ENCODE results near the gene ABCD3. TPM values are rescaled to one million over a fixed set of nuclear protein-coding genes. Genes with fewer than 3 reads are reported as not detected.
"Not testable (repeated sequence)": the region's sequence is repeated elsewhere in the genome, so short reads cannot be mapped to it uniquely, and the experiment has no call there.

The ABCD3 gene
- total RNA-seq, 1 experiment from 2014 or later: 25.0 TPM

DNA sequence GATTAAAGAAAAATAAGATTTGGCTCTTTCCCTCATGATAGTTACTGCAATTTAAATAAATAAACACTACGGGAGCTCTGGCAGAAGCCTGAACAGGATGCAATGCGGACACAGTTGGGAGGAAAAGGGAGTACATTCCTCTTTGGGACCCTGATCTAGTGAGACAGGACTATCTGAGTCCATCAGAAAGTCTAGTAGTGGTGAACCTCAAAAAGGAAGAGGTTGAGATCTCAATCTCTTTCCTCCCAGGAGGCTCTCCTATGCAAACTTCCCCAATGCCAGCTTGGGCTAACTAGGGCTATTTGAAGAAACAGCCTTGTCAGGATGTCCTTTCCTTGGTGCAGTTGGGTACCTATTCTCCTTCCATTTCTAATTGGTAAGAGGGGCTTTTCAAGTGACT lies 4.9 kb upstream of the ABCD3 start:
- DNase-seq (ENCODE audit: low spot score): no peak

DNA sequence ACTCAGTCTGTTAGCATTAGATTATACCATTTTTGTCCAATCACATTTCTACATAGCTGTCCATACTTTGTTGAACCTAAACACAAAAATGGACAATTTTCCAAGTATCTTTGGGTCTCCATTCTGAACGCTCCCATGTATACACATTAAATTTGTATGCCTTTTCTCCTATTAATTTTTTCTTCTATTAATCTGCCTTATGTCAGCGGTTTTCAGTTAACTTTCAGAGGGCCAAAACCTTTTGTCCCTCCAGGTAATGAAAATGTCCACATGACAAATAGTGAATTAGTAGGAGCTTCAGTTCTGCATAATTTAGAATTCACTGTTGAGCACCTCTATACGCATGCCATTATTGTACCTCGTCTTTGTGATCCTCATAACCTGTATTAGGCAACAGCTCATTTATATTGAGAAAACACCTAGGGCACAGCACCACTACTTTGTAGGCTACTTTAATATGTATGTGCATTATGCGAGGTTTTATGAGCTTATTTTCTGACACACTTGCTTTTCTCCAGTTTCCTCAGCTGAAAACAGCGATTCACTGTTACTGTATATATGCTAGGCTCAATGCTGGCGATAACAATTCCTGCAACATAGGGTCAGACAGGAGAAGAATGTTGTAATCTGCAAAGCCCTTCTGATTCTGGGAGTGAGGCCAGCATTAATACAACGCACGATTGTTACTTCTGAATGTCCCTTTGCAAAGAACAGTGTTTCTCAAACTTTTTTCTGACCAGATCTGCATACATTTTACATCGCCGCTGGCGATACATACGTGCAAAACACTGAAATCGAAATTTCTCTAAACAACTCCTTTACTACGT lies 1.1 kb upstream of the ABCD3 start:
- DNase-seq (ENCODE audit: low spot score): peak; percentile 64

DNA sequence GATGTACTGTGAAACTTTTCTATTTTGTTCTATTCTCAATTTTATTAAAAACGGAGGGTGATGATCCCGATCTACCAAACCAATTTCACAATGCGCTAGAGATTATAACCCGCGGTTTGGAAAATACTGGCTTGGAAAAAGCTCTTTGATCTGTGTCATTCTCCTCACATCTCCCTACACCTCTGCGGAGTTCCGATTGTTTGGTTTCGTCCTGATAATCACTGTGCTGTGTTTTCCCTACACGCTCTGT lies 536 bp upstream of the ABCD3 start:
- DNase-seq (ENCODE audit: low spot score): no peak

DNA sequence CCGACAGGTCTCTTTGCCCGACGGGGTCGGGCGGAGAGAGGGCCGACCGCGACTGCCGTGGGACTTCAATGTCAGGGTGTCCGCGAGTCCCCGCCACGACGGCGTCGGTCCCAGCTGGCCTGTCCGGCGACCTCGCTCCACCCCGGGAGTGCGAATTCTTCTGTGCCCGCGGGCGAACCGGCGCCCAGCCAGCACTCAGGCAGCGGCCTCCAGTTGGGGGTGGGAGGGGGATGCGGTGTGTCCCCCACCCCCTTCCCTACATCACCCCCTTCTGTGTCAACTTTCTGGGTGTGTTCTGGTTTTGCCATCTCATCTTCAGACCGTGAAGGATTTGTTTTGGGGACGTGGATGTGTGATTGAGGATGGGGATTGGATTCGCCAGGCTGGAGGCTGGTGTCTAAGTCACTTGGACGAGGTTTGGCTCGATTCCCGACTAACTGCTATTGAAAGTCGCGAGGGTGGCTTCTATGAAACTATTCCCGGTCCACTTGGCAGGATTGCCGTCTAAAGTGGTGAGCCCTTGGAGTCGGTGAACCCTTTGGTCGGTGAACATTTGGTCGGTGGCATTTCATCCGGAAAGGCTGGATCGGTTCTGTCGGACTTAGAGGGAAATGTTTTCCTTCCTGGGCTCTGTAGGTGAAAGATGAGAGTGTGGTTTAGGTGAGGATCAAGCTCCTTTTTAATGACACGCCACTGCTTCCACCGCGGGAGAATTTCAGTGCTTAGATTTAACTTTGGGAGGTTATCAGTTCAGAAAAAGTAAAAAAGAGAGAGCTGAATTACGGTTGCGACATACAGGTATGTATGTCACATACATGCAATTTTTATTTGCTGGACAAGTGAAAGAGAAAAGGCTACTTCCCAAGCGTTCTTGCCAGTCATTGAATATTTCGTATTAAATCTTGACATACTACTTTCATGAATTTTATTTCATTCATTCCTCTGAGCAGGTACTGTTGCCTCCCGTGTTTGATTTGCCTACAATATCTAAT lies 771 bp downstream of the ABCD3 start:
- peak; percentile 75 for DNase-seq (ENCODE audit: low spot score)

DNA sequence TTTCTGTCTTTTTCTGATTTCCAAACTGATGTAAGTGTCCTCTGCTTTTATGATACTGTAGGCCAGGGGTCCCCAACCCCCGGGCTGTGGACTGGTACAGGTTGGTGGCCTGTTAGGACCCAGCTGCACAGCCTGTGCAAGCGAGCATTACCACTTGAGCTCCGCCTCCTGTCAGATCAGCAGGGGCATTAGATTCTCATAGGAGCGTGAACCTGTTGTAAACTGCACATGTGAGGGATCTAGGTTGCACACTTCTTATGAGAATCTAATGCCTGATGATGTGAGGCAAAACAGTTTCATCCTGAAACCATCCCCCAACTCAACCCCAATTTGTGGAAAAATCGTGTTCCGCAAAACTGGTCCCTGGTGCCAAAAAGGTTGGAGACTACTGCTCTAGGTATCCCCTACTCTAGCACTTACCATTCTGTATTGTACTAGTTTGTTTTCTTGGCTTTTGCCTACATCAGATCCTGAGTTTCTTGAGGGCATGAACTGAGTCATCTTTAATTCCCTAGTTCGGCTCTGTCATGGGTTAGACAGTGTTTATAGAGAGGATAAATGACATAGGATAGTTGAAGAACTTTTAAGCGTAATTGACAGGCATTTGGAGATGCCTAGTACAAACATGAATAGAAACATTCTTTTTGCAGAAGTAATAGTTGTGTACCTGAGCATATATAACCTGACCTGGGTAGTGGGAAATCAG lies 4.1 kb downstream of the ABCD3 start:
- DNase-seq (ENCODE audit: low spot score): no peak

DNA sequence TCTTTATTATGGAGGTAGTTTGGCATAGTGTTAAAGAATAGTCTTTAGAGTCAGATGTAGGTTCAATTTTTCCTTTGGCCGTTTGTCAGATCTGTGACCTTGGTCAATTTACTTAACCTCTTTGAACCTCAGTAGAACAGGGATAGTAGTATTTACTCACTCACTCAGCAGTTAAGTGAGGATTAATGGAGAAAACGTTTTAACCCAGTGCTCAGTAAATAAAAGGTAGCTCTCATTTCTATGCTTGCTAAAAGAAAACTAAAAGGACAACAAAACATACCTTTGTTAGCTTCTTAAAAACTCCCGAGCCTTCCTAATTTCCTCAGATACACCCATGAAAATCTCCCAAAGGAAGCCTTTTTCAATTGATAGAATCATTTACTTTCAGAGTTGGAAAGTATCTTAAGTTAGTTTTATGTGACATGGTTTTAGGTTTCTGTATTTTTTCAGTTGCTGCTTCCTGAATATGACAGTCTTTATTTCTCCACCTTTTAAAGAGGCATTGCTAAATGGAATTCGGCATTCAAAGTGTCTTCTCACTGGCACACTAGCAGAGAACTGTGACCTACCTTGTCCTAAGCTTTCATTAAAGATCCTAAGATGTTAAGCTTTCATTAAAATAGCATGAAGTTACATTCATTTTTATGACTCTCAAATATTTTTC lies 7.8 kb downstream of the ABCD3 start:
- DNase-seq (ENCODE audit: low spot score): no peak

DNA sequence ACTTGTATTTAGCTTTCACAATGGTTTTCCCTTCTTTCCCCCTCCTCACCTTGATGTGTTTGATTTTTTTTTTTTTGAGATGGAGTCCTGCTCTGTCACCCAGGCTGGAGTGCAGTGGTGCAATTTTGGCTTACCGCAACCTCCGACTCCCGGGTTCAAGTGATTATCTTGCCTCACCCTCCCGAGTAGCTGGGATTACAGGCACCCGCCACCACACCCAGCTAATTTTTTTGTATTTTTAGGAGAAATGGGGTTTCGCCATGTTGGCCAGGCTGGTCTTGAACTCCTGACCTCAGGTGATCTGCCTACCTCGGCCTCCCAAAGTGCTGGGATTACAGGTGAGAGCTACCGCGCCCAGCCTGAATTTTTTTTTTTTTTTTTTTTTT lies 8.3 kb downstream of the ABCD3 start:
- not testable (repeated sequence) for DNase-seq (ENCODE audit: low spot score)

DNA sequence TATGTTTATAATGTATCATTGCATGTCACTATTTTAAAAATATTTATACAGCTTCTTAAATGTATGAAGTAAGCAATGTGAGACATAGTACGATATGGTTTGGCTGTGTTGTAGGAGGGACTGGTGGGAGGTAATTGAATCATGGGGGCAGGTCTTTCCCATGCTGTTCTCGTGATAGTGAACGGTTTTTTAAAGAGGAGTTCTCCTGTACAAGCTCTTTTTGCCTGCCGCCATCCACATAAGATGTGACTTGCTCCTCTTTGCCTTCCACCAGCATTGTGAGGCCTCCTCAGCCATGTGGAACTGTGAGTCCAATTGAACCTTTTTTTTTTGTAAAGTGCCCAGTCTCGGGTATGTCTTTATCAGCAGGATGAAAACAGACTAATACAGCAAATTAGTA lies 10.3 kb downstream of the ABCD3 start:
- DNase-seq (ENCODE audit: low spot score): no peak

DNA sequence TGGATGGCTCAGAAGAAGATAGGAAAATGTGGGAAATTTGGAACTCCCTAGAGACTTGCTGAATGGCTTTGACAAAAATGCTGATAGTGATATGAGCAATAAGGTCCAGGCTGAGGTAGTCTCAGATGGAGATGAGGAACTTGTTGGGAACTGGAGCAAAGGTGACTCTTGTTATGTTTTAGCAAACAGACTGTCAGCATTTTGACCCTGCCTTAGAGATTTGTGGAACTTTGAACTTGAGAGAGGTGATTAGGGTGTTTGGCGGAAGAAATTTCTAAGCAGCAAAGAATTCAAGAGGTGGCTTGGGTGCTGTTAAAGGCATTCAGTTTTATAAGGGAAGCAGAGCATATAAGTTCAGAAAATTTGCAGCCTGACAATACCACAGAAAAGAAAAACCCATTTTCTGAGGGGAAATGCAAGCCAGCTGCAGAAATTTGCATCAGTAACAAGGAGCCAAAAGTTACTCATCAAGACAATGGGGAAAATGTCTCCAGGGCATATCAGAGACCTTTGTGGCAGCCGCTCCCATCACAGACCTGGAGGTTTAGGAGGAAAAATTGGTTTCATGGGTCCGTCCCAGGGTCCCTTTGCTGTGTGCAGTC lies 10.8 kb downstream of the ABCD3 start:
- DNase-seq (ENCODE audit: low spot score): not testable (repeated sequence)

DNA sequence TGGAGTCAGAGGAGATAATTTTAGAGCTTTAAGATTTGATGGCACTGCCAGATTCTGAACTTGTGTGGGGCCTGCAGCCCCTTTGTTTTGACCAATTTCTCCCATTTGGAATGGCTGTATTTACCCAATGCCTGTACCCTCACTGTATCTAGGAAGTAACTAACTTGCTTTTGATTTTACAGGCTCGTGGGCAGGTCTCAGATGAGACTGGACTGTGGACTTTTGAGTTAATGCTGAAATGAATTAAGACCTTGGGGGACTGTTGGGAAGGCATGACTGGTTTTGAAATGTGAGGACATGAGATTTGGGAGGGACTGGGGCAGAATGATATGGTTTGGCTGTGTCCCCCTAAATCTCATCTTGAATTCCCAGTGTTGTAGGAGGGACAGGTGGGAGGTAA lies 11.9 kb downstream of the ABCD3 start:
- DNase-seq (ENCODE audit: low spot score): not testable (repeated sequence)

DNA sequence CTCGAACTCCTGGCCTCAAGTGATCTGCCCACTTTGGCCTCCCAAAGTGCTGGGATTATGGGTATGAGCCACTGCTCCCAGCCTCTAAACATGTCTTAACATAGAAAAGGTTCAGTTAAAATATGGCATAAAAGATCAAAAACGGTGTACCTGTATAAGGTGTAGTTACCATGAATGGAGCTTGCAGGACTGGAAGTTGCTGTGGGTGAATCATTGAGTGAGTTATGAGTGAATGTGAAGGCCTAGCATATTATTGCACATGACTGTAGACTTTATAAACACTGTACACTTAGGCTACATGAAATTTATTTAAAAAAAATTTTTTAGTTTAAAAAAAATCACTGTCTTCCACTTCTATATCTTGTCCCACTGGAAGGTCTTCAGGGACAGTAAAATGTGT lies 15.7 kb downstream of the ABCD3 start:
- no peak for DNase-seq (ENCODE audit: low spot score)

DNA sequence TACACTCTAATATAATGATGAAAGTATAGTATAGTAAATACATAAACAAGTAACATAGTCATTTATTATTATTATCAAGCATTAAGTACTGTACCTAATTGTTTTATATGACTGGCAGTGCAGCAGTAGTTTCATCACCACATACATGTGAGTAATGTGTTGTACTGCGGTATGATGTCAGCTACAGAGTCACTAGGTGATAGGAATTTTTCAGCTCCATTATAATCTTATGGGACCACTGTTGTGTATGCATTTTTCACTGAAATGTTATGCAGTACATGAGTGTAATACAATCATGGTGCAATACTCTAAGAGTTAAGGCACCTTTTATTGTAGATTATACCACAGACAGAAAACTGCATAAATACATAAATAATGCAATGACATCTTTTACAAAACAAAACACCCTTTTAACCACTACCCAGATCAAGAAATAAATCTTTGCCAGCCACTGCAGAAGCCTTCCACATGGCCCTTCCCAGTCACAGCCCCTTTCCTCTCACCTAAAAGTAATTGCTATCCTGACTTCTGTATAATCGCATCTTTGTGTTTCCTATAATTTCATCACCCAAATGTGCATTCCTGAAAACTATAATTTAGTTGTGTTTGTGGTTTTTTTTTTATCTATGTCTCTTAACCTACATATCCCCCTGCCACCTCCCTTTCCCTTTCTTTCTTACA lies 16.3 kb downstream of the ABCD3 start:
- no peak for DNase-seq (ENCODE audit: low spot score)

DNA sequence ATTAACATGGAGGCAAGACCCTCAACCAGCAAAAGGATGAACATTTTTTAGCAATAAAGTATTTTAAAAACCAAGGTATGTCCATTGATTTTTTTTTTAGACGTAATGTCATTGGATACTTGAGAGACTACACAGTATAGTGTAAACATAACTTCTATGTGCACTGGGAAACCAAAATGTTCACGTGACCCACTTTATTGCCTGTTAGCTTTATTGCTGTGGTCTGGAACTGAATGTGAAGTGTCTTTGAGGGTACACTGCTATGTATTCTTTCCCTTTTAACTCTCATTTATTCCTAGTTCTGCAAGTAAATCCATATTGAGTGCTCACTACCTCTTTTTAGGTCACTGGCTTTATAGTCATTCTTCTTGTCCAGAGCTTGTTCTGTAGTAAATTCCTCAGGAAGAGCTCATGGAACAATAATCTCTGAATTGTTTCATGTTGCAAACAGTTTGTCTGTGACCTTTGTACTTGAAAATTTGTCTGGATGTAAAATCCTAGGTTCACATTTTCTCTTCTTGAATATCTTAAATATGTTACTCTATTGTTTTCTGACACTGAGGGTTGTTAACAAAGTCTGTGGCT lies 20.6 kb downstream of the ABCD3 start:
- no peak for DNase-seq (ENCODE audit: low spot score)

DNA sequence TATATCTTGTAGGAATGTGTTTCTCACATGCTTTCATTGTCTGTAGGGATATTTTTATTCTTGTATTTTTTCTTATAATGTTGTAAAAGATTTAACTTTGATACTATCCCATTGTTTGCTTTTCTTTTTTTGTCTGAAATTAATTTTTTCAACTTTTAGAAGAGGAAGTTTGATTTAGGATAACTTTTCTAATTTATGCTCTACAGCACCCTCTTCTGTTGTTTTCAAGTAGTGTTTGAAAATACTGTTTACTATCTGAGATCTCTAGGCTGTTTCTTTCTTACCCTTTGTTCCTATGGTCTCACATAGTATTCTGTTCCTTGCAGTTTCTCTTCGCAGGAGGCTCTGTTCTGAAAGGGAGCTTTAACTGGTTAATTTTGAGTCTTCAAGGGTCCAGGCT lies 21.9 kb downstream of the ABCD3 start:
- no peak for DNase-seq (ENCODE audit: low spot score)

DNA sequence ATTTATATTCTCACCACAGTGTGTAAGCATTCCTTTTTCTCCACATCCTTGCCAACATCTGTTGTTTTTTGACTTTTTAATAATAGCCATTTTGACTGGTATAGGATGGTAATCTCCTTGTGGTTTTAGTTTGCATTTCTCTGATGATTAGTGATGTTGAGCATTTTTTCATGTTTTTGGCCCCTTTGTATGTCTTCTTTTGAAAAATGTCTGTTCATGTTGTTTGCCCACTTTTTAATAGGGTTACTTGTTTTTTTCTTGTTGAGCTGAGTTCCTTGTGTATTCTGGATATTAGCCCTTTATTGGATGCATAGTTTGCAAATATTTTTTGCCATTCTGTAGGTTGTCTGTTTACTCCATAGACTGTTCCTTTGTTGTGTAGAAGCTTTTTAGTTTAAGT lies 24.9 kb downstream of the ABCD3 start:
- DNase-seq (ENCODE audit: low spot score): not testable (repeated sequence)

DNA sequence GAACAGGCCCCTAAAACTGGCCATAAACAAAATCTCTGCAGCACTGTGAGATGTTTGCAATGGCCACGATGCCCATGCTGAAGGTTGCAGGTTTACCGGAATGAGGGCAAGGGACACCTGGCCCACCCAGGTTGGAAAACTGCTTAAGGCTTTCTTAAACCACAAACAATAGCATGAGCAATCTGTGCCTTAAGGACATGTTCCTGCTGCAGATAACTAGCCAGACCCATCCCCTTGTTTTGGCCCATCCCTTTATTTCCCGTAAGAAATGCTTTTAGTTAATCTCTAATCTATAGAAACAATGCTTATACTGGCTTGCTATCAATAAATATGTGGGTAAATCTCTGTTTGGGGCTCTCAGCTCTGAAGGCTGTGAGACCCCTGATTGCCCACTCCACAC lies 26.6 kb downstream of the ABCD3 start:
- not testable (repeated sequence) for DNase-seq (ENCODE audit: low spot score)

DNA sequence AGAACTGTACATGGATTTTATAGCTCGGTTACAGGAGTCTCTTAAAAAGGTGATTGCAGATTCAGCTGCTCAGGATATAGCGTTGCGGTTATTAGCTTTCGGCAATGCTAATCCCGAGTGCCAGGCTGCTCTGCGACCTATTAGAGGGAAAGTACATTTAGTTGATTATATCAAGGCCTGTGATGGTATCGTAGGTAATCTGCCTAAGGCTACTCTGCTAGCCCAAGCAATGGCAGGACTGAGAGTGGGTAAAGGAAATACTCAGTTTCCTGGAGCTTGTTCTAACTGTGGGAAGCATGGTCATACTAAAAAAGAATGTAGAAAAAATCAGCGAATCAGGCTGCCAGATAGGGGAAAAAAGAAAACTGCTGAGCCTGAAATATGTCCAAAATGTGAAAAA lies 27.5 kb downstream of the ABCD3 start:
- DNase-seq (ENCODE audit: low spot score): not testable (repeated sequence)

DNA sequence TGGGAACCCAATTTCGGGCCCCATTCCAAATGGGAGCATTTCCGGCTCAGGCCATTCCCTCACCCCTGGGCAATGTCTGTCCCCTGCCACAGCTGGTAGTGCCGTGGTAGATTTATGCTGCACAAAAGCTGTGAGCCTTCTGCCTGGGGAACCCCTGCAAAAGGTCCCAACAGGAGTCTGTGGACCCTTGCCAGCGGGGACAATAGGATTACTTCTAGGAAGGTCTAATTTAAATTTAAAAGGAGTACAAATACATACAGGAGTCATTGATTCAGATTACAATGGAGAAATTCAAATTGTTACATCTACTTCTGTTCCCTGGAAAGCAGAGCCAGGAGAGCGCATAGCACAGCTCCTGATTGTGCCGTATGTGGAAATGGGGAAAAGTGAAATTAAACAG lies 28.0 kb downstream of the ABCD3 start:
- not testable (repeated sequence) for DNase-seq (ENCODE audit: low spot score)

DNA sequence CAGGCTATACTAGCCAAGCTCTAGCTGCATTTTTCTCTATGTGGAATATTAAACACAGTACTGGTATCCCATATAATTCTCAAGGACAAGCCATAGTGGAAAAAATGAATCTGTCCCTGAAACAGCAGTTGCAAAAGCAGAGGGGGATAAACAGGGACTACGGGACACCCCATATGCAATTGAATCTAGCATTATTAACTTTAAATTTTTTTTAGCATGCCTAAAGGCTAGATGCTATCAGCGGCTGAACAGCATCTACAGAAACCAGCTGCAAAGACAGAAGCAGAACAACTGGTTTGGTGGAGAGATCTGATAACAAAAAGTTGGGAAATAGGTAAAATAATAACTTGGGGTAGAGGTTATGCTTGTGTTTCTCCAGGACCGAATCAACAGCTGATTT lies 30.6 kb downstream of the ABCD3 start:
- not testable (repeated sequence) for DNase-seq (ENCODE audit: low spot score)

DNA sequence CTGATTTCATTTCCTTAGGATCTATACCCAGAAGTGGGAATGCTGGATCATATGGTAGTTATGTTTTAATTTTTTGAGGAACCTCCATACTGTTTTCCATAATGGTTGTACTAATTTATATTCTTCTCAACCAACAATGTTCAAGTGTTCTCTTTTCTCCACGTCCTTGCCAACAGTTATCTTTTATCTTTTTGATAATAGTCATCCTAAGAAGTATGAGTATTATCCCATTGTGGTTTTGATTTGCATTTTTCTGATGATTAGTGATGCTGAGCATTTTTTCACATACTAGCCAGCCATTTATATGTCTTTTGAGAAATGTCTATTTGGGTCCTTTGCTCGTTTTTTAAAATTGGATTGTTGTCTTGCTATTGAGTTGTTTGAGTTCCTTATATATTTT lies 38.5 kb downstream of the ABCD3 start:
- DNase-seq (ENCODE audit: low spot score): no peak
